BE2C (cell line): ENCODE measurements around the gene EYA3.

Experiments
- DNase-seq: peaks from one replicate; pipeline ENCODE4 v3.0.0-alpha.2; 2020
- H3K27me3 ChIP-seq: fragments of 250-450 bp; sonication (Bioruptor Pico); 2 replicates; pipeline ENCODE4 v1.5.1; 2020; ENCODE audit warnings: mild to moderate bottlenecking
- H3K36me3 ChIP-seq: fragments of 250-450 bp; sonication (Bioruptor Pico); 2 replicates; pipeline ENCODE4 v1.5.1; 2020; ENCODE audit warnings: mild to moderate bottlenecking
- H3K4me1 ChIP-seq: fragments of 250-450 bp; sonication (Bioruptor Pico); 2 replicates; pipeline ENCODE4 v1.5.1; 2020
- H3K4me3 ChIP-seq: 2 replicates; pipeline ENCODE4 v1.5.1; 2011; ENCODE audit warnings: low read depth, low read length
- H3K9me3 ChIP-seq: fragments of 250-450 bp; sonication (Bioruptor Pico); 2 replicates; pipeline ENCODE4 v1.5.1; 2020
- TF ChIP-seq, protein P1 (sequence below): IDR thresholded peaks from 2 replicates; pipeline ENCODE4 v1.5.1; 2012; ENCODE audit warnings: mild to moderate bottlenecking, low read depth, low read length

EYA3 gene

GRCh38 chr1:28132171-28133167, 44.1 kb upstream of the EYA3 start:
- H3K36me3 ChIP-seq, result no peaks in the 10 kb centered on the region
- no peak for DNase-seq
- H3K4me1 ChIP-seq, result no peaks in the 10 kb centered on the region
- no peaks in the 10 kb centered on the region for H3K9me3 ChIP-seq
- no peaks in the 10 kb centered on the region for H3K27me3 ChIP-seq
- H3K4me3 ChIP-seq, result no peak overlapping the region
- TF ChIP-seq, protein P1, sequence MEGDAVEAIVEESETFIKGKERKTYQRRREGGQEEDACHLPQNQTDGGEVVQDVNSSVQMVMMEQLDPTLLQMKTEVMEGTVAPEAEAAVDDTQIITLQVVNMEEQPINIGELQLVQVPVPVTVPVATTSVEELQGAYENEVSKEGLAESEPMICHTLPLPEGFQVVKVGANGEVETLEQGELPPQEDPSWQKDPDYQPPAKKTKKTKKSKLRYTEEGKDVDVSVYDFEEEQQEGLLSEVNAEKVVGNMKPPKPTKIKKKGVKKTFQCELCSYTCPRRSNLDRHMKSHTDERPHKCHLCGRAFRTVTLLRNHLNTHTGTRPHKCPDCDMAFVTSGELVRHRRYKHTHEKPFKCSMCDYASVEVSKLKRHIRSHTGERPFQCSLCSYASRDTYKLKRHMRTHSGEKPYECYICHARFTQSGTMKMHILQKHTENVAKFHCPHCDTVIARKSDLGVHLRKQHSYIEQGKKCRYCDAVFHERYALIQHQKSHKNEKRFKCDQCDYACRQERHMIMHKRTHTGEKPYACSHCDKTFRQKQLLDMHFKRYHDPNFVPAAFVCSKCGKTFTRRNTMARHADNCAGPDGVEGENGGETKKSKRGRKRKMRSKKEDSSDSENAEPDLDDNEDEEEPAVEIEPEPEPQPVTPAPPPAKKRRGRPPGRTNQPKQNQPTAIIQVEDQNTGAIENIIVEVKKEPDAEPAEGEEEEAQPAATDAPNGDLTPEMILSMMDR, result no peak

GRCh38 chr1:28130901-28131300, 42.5 kb upstream of the EYA3 start:
- Histone ChIP-seq H3K4me3 (no peak overlapping the region), H3K4me1 (no peaks in the 10 kb centered on the region), H3K27me3 (no peaks in the 10 kb centered on the region), H3K9me3 (no peaks in the 10 kb centered on the region), H3K36me3 (no peaks in the 10 kb centered on the region)
- TF ChIP-seq, protein P1, result no peak
- DNase-seq, result no peak

DNA sequence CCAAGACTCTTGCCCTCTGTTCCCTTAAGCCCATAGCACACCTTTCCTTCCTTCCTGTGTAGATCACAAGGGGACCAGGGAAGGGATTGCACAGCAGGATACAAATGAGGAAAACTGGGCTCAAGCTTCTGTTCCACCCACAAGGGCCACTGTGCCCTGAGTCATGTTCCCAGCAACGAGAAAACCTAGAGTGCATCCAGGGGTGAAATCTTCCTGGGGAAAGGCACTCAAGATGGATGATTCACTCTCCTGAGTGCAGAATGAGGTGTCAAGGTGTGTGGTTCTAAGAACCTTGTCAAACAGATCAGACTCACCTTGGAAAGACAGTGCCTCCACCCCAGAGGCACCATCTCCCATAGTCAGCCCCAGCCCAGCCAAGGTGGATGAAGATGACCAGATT, 40.7 kb upstream of the EYA3 start:
- H3K4me1 ChIP-seq, result no peaks in the 10 kb centered on the region
- TF ChIP-seq, protein P1, result no peak
- no peaks in the 10 kb centered on the region for H3K9me3 ChIP-seq
- no peaks in the 10 kb centered on the region for H3K36me3 ChIP-seq
- H3K27me3 ChIP-seq, result no peaks in the 10 kb centered on the region
- DNase-seq, result no peak
- H3K4me3 ChIP-seq, result no peak overlapping the region

DNA sequence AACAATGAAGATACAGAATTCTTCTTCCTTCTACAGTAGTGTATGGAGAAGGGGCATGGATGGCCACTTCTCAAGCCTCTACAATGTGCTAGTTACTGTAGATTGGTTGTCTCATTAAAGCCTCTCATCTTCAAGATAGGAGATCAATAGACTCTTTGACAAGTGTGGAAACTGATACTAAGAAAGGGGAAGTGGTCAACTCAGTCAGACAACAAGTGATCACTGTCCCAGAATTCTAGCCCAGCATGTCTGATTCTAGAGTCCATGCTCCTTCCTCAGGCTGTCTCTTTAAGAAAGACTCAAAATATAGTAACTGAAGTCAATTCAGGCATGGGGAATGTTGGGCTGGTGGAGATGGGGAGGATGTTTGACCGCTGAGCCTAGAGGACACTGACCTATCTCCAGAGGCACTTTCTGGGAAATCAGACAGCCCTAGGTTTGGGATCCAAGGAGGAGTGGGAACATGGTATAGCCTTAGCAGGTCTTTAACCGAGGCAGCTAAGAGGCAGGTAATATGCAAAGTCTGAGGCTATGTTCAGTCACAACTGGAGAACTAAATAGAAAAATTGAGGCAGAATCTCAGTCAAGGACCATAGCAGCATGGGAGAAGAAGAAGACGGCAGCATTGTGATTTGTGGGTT, 39.3 kb upstream of the EYA3 start:
- Histone ChIP-seq H3K9me3 (no peaks in the 10 kb centered on the region), H3K27me3 (no peaks in the 10 kb centered on the region), H3K36me3 (no peaks in the 10 kb centered on the region), H3K4me1 (no peaks in the 10 kb centered on the region), H3K4me3 (no peak overlapping the region)
- TF ChIP-seq, protein P1, result no peak
- DNase-seq, result no peak

GRCh38 chr1:28126783-28127490, 38.5 kb upstream of the EYA3 start:
- Histone ChIP-seq H3K4me1 (no peaks in the 10 kb centered on the region), H3K36me3 (no peaks in the 10 kb centered on the region), H3K4me3 (no peak overlapping the region), H3K9me3 (no peaks in the 10 kb centered on the region), H3K27me3 (no peaks in the 10 kb centered on the region)
- DNase-seq, result no peak
- TF ChIP-seq, protein P1, result no peak
